Heart right ventricle (tissue), 16 donors: Measurements from ENCODE around the gene AGRN. TPM values are rescaled to one million over a fixed set of nuclear protein-coding genes. Genes with fewer than 3 reads are reported as not detected.
A peak's percentile ranks its signal among the peaks of the same experiment; 100 is the strongest.

ENCODE experiments used
- ATAC-seq, 8 donors: fragments of 200-7000 bp; cut with Tn5 transposase; one replicate each; pipeline ENCODE4 v1.9.1; 2020; ENCODE audit warnings: mild to moderate bottlenecking in 8 of 8, moderate library complexity in 8 of 8, moderate number of reproducible peaks in 1 of 8
- DNase-seq, 2 donors: peaks; one replicate each; pipeline ENCODE4 v3.0.0-alpha.2; 2020
- H3K27ac ChIP-seq, 10 donors: fragments of 200-600 bp; sonication (generic) in 2 of 10; one replicate each; pipeline versions ENCODE4 v1.5.0 to v1.8.0; 2020 to 2022; ENCODE audit warnings: mild to moderate bottlenecking in 3 of 10
- H3K27me3 ChIP-seq, 7 donors: fragments of 200-600 bp; one replicate each; pipeline ENCODE4 v1.8.0; 2021 to 2022; ENCODE audit warnings: mild to moderate bottlenecking in 2 of 7
- H3K36me3 ChIP-seq, 9 donors: fragments of 200-600 bp; sonication (generic) in 1 of 9; one replicate each; pipeline versions ENCODE4 v1.5.0 to v1.8.0; 2020 to 2022; ENCODE audit warnings: mild to moderate bottlenecking in 2 of 9
- H3K4me1 ChIP-seq, 9 donors: fragments of 200-600 bp; sonication (generic) in 1 of 9; one replicate each; pipeline versions ENCODE4 v1.5.0 to v1.8.0; 2020 to 2022; ENCODE audit warnings: mild to moderate bottlenecking in 4 of 9
- H3K4me3 ChIP-seq, 10 donors: fragments of 200-600 bp; sonication (generic) in 2 of 10; one replicate each; pipeline versions ENCODE4 v1.5.0 to v1.8.0; 2020 to 2022; ENCODE audit warnings: mild to moderate bottlenecking in 7 of 10, moderate library complexity in 2 of 10
- H3K9me3 ChIP-seq, 11 donors: fragments of 200-600 bp in 10 of 11; sonication (generic) in 2 of 11; one replicate each; pipeline versions ENCODE4 v1.5.0 to v1.8.0; 2013 to 2022; ENCODE audit warnings: mild to moderate bottlenecking in 2 of 11, control low read depth in 1 of 11, moderate library complexity in 1 of 11
- CTCF ChIP-seq, 9 donors: fragments of 200-600 bp; sonication (generic) in 2 of 9; IDR thresholded peaks; one replicate each; pipeline versions ENCODE4 v1.5.0 to v1.8.0; 2021 to 2022; ENCODE audit warnings: antibody characterized with exemption in 9 of 9, mild to moderate bottlenecking in 5 of 9, moderate library complexity in 1 of 9
- WGBS, 2 donors: extraction: QIAGEN DNeasy Blood & Tissue Kit; methylation state at CpG; one replicate each; pipeline ENCODE4 v1.1.7; 2013; ENCODE audit warnings: inconsistent platforms in 1 of 2; 5-methylcytosine and 5-hydroxymethylcytosine counted together
- intact Hi-C, 10 donors: fragments of 100-400 bp; cut with DNase I; formaldehyde crosslinking; loops; one replicate each; pipeline versions ENCODE4 v1.11.1 to v1.14.2; 2022
- polyA plus RNA-seq, 2 donors: library from polyadenylated mRNA; stranded (reverse); fragments of 200-250 nt; gene quantifications; one replicate each; pipeline ENCODE4 v1.2.3, GENCODE V29; 2013
- total RNA-seq, 10 donors: library from RNA; stranded (reverse); fragmentation: NEBNext Ultra II Directional in 3 of 10; extraction: Animal tissue kit (Norgen Biotek cat#: 25700) in 3 of 10; gene quantifications; one replicate each; pipeline versions ENCODE4 v1.2.1 to v1.2.4, GENCODE V29; 2021 to 2023
- donor health status: Arrhythmogenic right ventricular cardiomyopathy.
- donor health status: ischemic (EF 13 %, LVEDD 7.1; RV severe dilation, severe dysfunction).
- donor health status: healthy with polysubstance abuse.
- donor health status: DM: no; HTN: yes; CAD: no.
- donor health status: DM: no; HTN: no; CAD: no.
- donor health status: ischemic (EF 25% LVEDD 6.9; RV normal size, moderate dysfunction).
- donor health status: ischemic (EF 25% LVEDD 5.7; RV mildly dilated, moderate dysfunction).
- donor health status: healthy.
- donor health status: DM: yes; HTN: yes; CAD: no.
- donor health status: Ischemic cardiomyopathy.
- donor health status: ischemic (EF 35%, LVEDD 5.7; RV mildly dilated, moderate dysfunction).
- donor health status: nonischemic (EF 11% LVEDD 7.7; RV severe dilation, severe dysfunction).
- donor health status: DM: yes; HTN: yes; CAD: no.
- donor health status: PGD.
- donor health status: ischemic (EF 29% LVEDD 5.4; RV normal size, mild dysfunction).
- donor health status: nonischemic (EF 23%, LVEDD 6.1; RV moderate dilation, normal function).

AGRN gene
- total and polyA plus RNA-seq, 12 donors: 11.5 to 33.9 (median 18.3) TPM

GRCh38 chr1:1083416-1084371, 63.8 kb downstream of the AGRN start:
- Histone ChIP-seq H3K27ac (no peak overlapping the region), H3K4me3 (no peak overlapping the region), H3K36me3 (peaks cover 0 to 4% (median 0%) of the 10 kb centered on the region in 9 donors), H3K9me3 (no peaks in the 10 kb centered on the region), H3K27me3 (peaks cover 0 to 12% (median 0%) of the 10 kb centered on the region in 7 donors), H3K4me1 (peaks cover 6 to 13% (median 12%) of the 10 kb centered on the region in 9 donors)
- WGBS, 2 donors: 92 to 95% methylated on average over 43 of the region's 43 CpGs
- no peak for TF ChIP-seq CTCF (IDR thresholded peaks at IDR 0.05)
- ATAC-seq: no peak
- no peak for DNase-seq
- intact Hi-C loops: no loop called here

GRCh38 chr1:1084372-1085170, 64.7 kb downstream of the AGRN start:
- no peak for DNase-seq

GRCh38 chr1:1085171-1085841, 65.4 kb downstream of the AGRN start:
- H3K9me3 ChIP-seq: no peaks in the 10 kb centered on the region
- H3K4me1 ChIP-seq: peaks cover 0 to 2% (median 1%) of the 10 kb centered on the region in 9 donors
- H3K27ac ChIP-seq: no peak overlapping the region
- TF ChIP-seq CTCF (IDR thresholded peaks at IDR 0.05): no peak
- no peak overlapping the region for H3K4me3 ChIP-seq
- peak in 1 of 8 donors; percentile 5 for ATAC-seq
- peak in 1 of 2 donors; percentile 2 for DNase-seq
- H3K27me3 ChIP-seq: peaks cover 0 to 1% (median 0%) of the 10 kb centered on the region in 7 donors
- H3K36me3 ChIP-seq: peaks cover 0 to 4% (median 0%) of the 10 kb centered on the region in 9 donors
- intact Hi-C loops: no loop called here
- WGBS, 2 donors: 90 to 92% methylated on average over 30 of the region's 30 CpGs

More at GRCh38 chr1:1084372-1085170, 64.7 kb downstream of the AGRN start:
- 95% methylated on average over 38 of the region's 38 CpGs for whole genome bisulfite sequencing, 2 donors
- H3K27me3 ChIP-seq: peaks cover 0 to 8% (median 0%) of the 10 kb centered on the region in 7 donors
- no peak overlapping the region for H3K27ac ChIP-seq
- H3K36me3 ChIP-seq: peaks cover 0 to 4% (median 0%) of the 10 kb centered on the region in 9 donors
- no peaks in the 10 kb centered on the region for H3K9me3 ChIP-seq
- peaks cover 3 to 9% (median 8%) of the 10 kb centered on the region in 9 donors for H3K4me1 ChIP-seq
- no peak for TF ChIP-seq CTCF (IDR thresholded peaks at IDR 0.05)
- no peak overlapping the region for H3K4me3 ChIP-seq
- intact Hi-C loops: no loop called here
- no peak for ATAC-seq
